ENCODE measurements around the gene LANCL3.
"Not testable (repeated sequence)": the region's sequence is repeated elsewhere in the genome, so short reads cannot be mapped to it uniquely, and the experiment has no call there.

The LANCL3 gene

GRCh38 chrX:37571426-37572107 lies at the start of gene LANCL3:
Gene LANCL3 (plus strand): TSS chrX:37571661. CDS start chrX:37571871, 210 bp downstream.
- DNase-seq (ENCODE audit: low read depth), result not testable (repeated sequence)

GRCh38 chrX:37523673-37524072 lies 47.8 kb upstream of the LANCL3 start:
- not testable (repeated sequence) for DNase-seq (ENCODE audit: low read depth)

- no peak for DNase-seq (ENCODE audit: low read depth)
These were observed 29.5 kb upstream of the LANCL3 start for GRCh38 chrX:37541991-37542390.

GRCh38 chrX:37542791-37543190 lies 28.7 kb upstream of the LANCL3 start:
- DNase-seq (ENCODE audit: low read depth), result no peak

GRCh38 chrX:37543324-37543723 lies 28.1 kb upstream of the LANCL3 start:
- no peak for DNase-seq (ENCODE audit: low read depth)

GRCh38 chrX:37544531-37544930 lies 26.9 kb upstream of the LANCL3 start:
- DNase-seq (ENCODE audit: low read depth), result not testable (repeated sequence)

GRCh38 chrX:37545066-37545465 lies 26.4 kb upstream of the LANCL3 start:
- no peak for DNase-seq (ENCODE audit: low read depth)

GRCh38 chrX:37549619-37550018 lies 21.8 kb upstream of the LANCL3 start:
- DNase-seq (ENCODE audit: low read depth), result not testable (repeated sequence)

GRCh38 chrX:37553476-37553875 lies 18.0 kb upstream of the LANCL3 start:
- DNase-seq (ENCODE audit: low read depth), result no peak

- DNase-seq (ENCODE audit: low read depth), result not testable (repeated sequence)
These were observed 6.2 kb upstream of the LANCL3 start for GRCh38 chrX:37565254-37565653.

GRCh38 chrX:37570349-37570748 lies 1.1 kb upstream of the LANCL3 start:
- not testable (repeated sequence) for DNase-seq (ENCODE audit: low read depth)

GRCh38 chrX:37572108-37572587 lies 687 bp downstream of the LANCL3 start:
- DNase-seq (ENCODE audit: low read depth), result not testable (repeated sequence)

- not testable (repeated sequence) for DNase-seq (ENCODE audit: low read depth)
These were observed 1.7 kb downstream of the LANCL3 start for GRCh38 chrX:37573121-37573520.

- DNase-seq (ENCODE audit: low read depth), result no peak
These were observed 6.6 kb downstream of the LANCL3 start for GRCh38 chrX:37578045-37578444.

GRCh38 chrX:37580080-37580479 lies 8.6 kb downstream of the LANCL3 start:
- no peak for DNase-seq (ENCODE audit: low read depth)

GRCh38 chrX:37587337-37587736 lies 15.9 kb downstream of the LANCL3 start:
- DNase-seq (ENCODE audit: low read depth), result not testable (repeated sequence)

- DNase-seq (ENCODE audit: low read depth), result no peak
These were observed 18.6 kb downstream of the LANCL3 start for GRCh38 chrX:37590047-37590446.

- DNase-seq (ENCODE audit: low read depth), result no peak
These were observed 23.4 kb downstream of the LANCL3 start for GRCh38 chrX:37594755-37595382.

- DNase-seq (ENCODE audit: low read depth), result no peak
These were observed 28.3 kb downstream of the LANCL3 start for GRCh38 chrX:37599729-37600128.

GRCh38 chrX:37603938-37604409 lies 32.5 kb downstream of the LANCL3 start:
- DNase-seq (ENCODE audit: low read depth), result no peak

- no peak for DNase-seq (ENCODE audit: low read depth)
These were observed 35.8 kb downstream of the LANCL3 start for GRCh38 chrX:37607243-37607642.

- no peak for DNase-seq (ENCODE audit: low read depth)
These were observed 36.7 kb downstream of the LANCL3 start for GRCh38 chrX:37608156-37608555.

GRCh38 chrX:37609727-37610126 lies 38.3 kb downstream of the LANCL3 start:
- no peak for DNase-seq (ENCODE audit: low read depth)
